Lower lobe of right lung (tissue), 2 donors: ENCODE data around the gene ILDR1. TPM values are rescaled to one million over a fixed set of nuclear protein-coding genes. Genes with fewer than 3 reads are reported as not detected.
"Not testable (repeated sequence)": the region's sequence is repeated elsewhere in the genome, so short reads cannot be mapped to it uniquely, and the experiment has no call there.

ENCODE experiments used
- ATAC-seq, 2 donors: fragments of 200-7000 bp; cut with Tn5 transposase; one replicate each; pipeline ENCODE4 v1.9.1; 2020 to 2022; ENCODE audit warnings: mild to moderate bottlenecking in 2 of 2, moderate library complexity in 2 of 2
- DNase-seq: peaks from one replicate; pipeline ENCODE4 v3.0.0-alpha.2; 2020
- H3K27ac ChIP-seq: fragments of 200-600 bp; one replicate; pipeline ENCODE4 v1.8.0; 2022
- H3K27me3 ChIP-seq: fragments of 200-600 bp; one replicate; pipeline ENCODE4 v1.8.0; 2022; ENCODE audit warnings: low read depth
- H3K36me3 ChIP-seq: fragments of 200-600 bp; one replicate; pipeline ENCODE4 v1.8.0; 2022; ENCODE audit warnings: mild to moderate bottlenecking
- H3K4me1 ChIP-seq: fragments of 200-600 bp; one replicate; pipeline ENCODE4 v1.8.0; 2022
- H3K4me3 ChIP-seq: fragments of 200-600 bp; one replicate; pipeline ENCODE4 v1.8.0; 2022; ENCODE audit warnings: mild to moderate bottlenecking
- H3K9me3 ChIP-seq: fragments of 200-600 bp; one replicate; pipeline ENCODE4 v1.8.0; 2022
- intact Hi-C: fragments of 100-400 bp; cut with DNase I; formaldehyde crosslinking; loops from one replicate; pipeline ENCODE4 v1.11.0; 2022
- total RNA-seq: library from RNA; stranded (reverse); fragmentation: NEBNext Ultra II Directional; extraction: Animal tissue kit (Norgen Biotek cat#: 25700); gene quantifications from one replicate; pipeline ENCODE4 v1.2.1, GENCODE V29; 2021
- TF ChIP-seq, protein P1 (sequence below): fragments of 200-600 bp; IDR thresholded peaks from one replicate; pipeline ENCODE4 v1.8.0; 2022; ENCODE audit warnings: antibody characterized with exemption, mild to moderate bottlenecking
- donor health status: DM: no; HTN: yes; CAD: no; lungs with severe emphysema.

ILDR1 gene
- total RNA-seq, 1 donor from 2014 or later, result 8.3 TPM

GRCh38 chr3:121948641-121949040 lies 73.4 kb downstream of the ILDR1 start:
- TF ChIP-seq, protein P1, sequence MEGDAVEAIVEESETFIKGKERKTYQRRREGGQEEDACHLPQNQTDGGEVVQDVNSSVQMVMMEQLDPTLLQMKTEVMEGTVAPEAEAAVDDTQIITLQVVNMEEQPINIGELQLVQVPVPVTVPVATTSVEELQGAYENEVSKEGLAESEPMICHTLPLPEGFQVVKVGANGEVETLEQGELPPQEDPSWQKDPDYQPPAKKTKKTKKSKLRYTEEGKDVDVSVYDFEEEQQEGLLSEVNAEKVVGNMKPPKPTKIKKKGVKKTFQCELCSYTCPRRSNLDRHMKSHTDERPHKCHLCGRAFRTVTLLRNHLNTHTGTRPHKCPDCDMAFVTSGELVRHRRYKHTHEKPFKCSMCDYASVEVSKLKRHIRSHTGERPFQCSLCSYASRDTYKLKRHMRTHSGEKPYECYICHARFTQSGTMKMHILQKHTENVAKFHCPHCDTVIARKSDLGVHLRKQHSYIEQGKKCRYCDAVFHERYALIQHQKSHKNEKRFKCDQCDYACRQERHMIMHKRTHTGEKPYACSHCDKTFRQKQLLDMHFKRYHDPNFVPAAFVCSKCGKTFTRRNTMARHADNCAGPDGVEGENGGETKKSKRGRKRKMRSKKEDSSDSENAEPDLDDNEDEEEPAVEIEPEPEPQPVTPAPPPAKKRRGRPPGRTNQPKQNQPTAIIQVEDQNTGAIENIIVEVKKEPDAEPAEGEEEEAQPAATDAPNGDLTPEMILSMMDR, result no peak
- H3K9me3 ChIP-seq, result peaks cover 9% of the 10 kb centered on the region
- no peak for DNase-seq

GRCh38 chr3:121943431-121943830 lies 78.6 kb downstream of the ILDR1 start:
- intact Hi-C loops, result no loop called here
- TF ChIP-seq, protein P1, result no peak
- H3K9me3 ChIP-seq, result no peaks in the 10 kb centered on the region
- H3K36me3 ChIP-seq, result peaks cover 19% of the 10 kb centered on the region
- DNase-seq, result no peak
- peak in 1 of 2 donors; percentile 36 for ATAC-seq
- H3K27me3 ChIP-seq, result no peaks in the 10 kb centered on the region
- H3K27ac ChIP-seq, result no peak overlapping the region
- H3K4me1 ChIP-seq, result no peaks in the 10 kb centered on the region
- no peak overlapping the region for H3K4me3 ChIP-seq

More at GRCh38 chr3:121948641-121949040, 73.4 kb downstream of the ILDR1 start:
- Histone ChIP-seq H3K27ac (no peak overlapping the region), H3K27me3 (no peaks in the 10 kb centered on the region), H3K4me3 (no peak overlapping the region), H3K4me1 (no peaks in the 10 kb centered on the region), H3K36me3 (no peaks in the 10 kb centered on the region)
- no peak for ATAC-seq
- intact Hi-C loops, result no loop called here

DNA sequence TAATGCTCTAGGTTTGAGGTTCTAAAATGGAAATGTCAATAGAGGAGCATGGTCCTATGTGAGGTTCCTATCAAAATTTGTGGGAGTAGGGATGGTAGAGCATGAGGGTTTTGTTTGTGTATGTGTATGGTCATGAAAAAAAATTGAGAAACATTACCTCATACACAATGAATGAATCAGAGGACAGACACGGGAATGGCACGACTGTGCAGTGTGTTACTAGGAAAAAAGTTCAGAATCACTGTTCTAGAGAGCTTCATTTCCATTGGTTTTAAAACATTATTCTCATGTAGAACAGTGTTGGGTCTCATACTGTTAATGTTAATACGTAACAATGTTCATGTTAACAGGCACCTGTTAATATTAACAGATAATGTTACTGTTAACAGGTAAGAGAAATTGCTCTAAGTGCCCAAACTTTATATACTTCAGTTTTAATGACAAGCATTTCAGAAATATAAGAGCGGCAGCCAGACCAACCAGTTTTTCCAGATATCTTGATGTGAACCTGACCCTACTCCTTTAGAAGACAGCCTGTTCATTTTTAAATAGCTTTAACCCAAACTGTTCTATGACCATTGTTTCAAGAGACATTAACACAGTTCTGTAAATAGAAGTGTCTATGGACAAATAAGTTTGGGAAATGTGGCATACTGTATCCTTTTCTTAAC lies 79.8 kb downstream of the ILDR1 start:
- no peaks in the 10 kb centered on the region for H3K4me1 ChIP-seq
- intact Hi-C loops, result no loop called here
- H3K27me3 ChIP-seq, result no peaks in the 10 kb centered on the region
- H3K36me3 ChIP-seq, result peaks cover 20% of the 10 kb centered on the region
- no peaks in the 10 kb centered on the region for H3K9me3 ChIP-seq
- H3K4me3 ChIP-seq, result no peak overlapping the region
- TF ChIP-seq, protein P1, result no peak
- no peak overlapping the region for H3K27ac ChIP-seq
- ATAC-seq (peak; percentile 73 to 77), DNase-seq (no peak)

- intact Hi-C loops, result no loop called here
- Histone ChIP-seq H3K4me3 (no peak overlapping the region), H3K9me3 (no peaks in the 10 kb centered on the region), H3K4me1 (no peaks in the 10 kb centered on the region), H3K27ac (no peak overlapping the region), H3K27me3 (no peaks in the 10 kb centered on the region), H3K36me3 (peaks cover 20% of the 10 kb centered on the region)
- TF ChIP-seq, protein P1, result no peak
- ATAC-seq (peak in 1 of 2 donors; percentile 33), DNase-seq (no peak)
Measured at GRCh38 chr3:121941592-121941991, 80.5 kb downstream of the ILDR1 start.

GRCh38 chr3:121938141-121938855 lies 83.7 kb downstream of the ILDR1 start:
- H3K4me1 ChIP-seq, H3K27ac ChIP-seq, DNase-seq, H3K4me3 ChIP-seq, H3K27me3 ChIP-seq, intact Hi-C loops, H3K9me3 ChIP-seq, ATAC-seq: not testable (repeated sequence)
- peaks cover 20% of the 10 kb centered on the region for H3K36me3 ChIP-seq

Other genes with a start within 250 kb of the ILDR1 start
- 19.6 TPM for gene IQCB1, start 187.2 kb downstream of the ILDR1 start, total RNA-seq
- 7.3 TPM for gene EAF2, start 187.0 kb downstream of the ILDR1 start, total RNA-seq
- 63.6 TPM for gene SLC15A2, start 127.8 kb downstream of the ILDR1 start, total RNA-seq
- gene CD86, start 33.1 kb upstream of the ILDR1 start, total RNA-seq, result 29.5 TPM
- not detected for gene CASR, start 161.4 kb upstream of the ILDR1 start, total RNA-seq